GM12878 (cell line): ENCODE data around the gene PLK4. TPM values are rescaled to one million over a fixed set of nuclear protein-coding genes. Genes with fewer than 3 reads are reported as not detected.

Experiments used
- ATAC-seq: fragments of 200-7000 bp; cut with Tn5 transposase; 3 replicates; pipeline ENCODE4 v1.9.1; 2020; ENCODE audit warnings: mild to moderate bottlenecking, moderate library complexity
- BruUV-seq: library from RNA; stranded (reverse); fragments of 400-500 nt; replicated peaks from 2 replicates; lab custom pipeline; 2021; lab: Mats Ljungman, UMichigan
- CTCF ChIA-PET: fragments of 300-600 bp; sonication (Branson Sonifier 250); formaldehyde crosslinking; extraction: SDS; loops from one replicate; lab custom pipeline; 2021; ENCODE audit warnings: inconsistent platforms; lab: Yijun Ruan, JAX
- POLR2A ChIA-PET: fragments of 350-600 bp; formaldehyde crosslinking; extraction: SDS; loops from one replicate; lab custom pipeline; 2021; ENCODE audit warnings: inconsistent platforms; lab: Charles Lee
- RAD21 ChIA-PET: fragments of 300-600 bp; sonication (Branson Sonifier 250); formaldehyde crosslinking; loops from one replicate; lab custom pipeline; 2023; ENCODE audit warnings: antibody characterized with exemption; ENCODE audit not compliant: unreplicated experiment; lab: Charles Lee
- SMC1A ChIA-PET: fragments of 300-600 bp; sonication (Branson Sonifier 250); formaldehyde crosslinking; loops from one replicate; lab custom pipeline; 2023; ENCODE audit not compliant: unreplicated experiment, uncharacterized antibody; lab: Charles Lee
- DNase-seq: peaks from one replicate; pipeline ENCODE4 v3.0.0-alpha.2; 2011; ENCODE audit warnings: low read depth, low spot score
- FAIRE-seq: peaks from 3 replicates; lab custom pipeline; 2011; peaks lifted over from hg19 to GRCh38; lab: Jason Lieb, UNC
- H2AFZ ChIP-seq: 2 replicates; pipeline ENCODE4 v1.6.0; 2011; ENCODE audit warnings: low read depth, low read length, control low read depth; ENCODE audit not compliant: control insufficient read depth
- H3K27ac ChIP-seq: 2 replicates; pipeline ENCODE4 v1.5.1; 2011; ENCODE audit warnings: control low read depth; ENCODE audit not compliant: control insufficient read depth, insufficient read depth
- H3K27me3 ChIP-seq, 2 experiments: replicated peaks in 1 of 2; 2 replicates each; pipeline versions ENCODE4 v1.6.0 to v1.6.1; 2011; ENCODE audit warnings: low read length in 1 of 2; ENCODE audit not compliant: control insufficient read depth in 2 of 2, insufficient read depth in 2 of 2
- H3K36me3 ChIP-seq, 2 experiments: 2 replicates each; pipeline ENCODE4 v1.5.1; 2011; ENCODE audit warnings: low read length in 1 of 2; ENCODE audit not compliant: control insufficient read depth in 2 of 2, insufficient read depth in 2 of 2
- H3K4me1 ChIP-seq: 2 replicates; pipeline ENCODE4 v1.6.1; 2011; ENCODE audit warnings: mild to moderate bottlenecking, low read length, moderate library complexity, mixed read lengths; ENCODE audit not compliant: control insufficient read depth, insufficient read depth
- H3K4me2 ChIP-seq: 2 replicates; pipeline ENCODE4 v1.6.0; 2011; ENCODE audit warnings: control low read depth; ENCODE audit not compliant: control insufficient read depth, insufficient read depth
- H3K4me3 ChIP-seq: fragments of 200-600 bp; sonication (generic); 2 replicates; pipeline ENCODE4 v1.5.1; 2016
- H3K79me2 ChIP-seq: 2 replicates; pipeline ENCODE4 v1.6.0; 2011; ENCODE audit warnings: low read length; ENCODE audit not compliant: control insufficient read depth, insufficient read depth
- H3K9ac ChIP-seq: 2 replicates; pipeline ENCODE4 v1.8.0; 2011; ENCODE audit warnings: low read length, control low read depth, mixed read lengths; ENCODE audit not compliant: control insufficient read depth, insufficient read depth
- H3K9me3 ChIP-seq: replicated peaks from 3 replicates; pipeline ENCODE4 v1.5.1; 2011; ENCODE audit warnings: mild to moderate bottlenecking, low read length; ENCODE audit not compliant: control insufficient read depth, insufficient read depth
- H4K20me1 ChIP-seq: 2 replicates; pipeline ENCODE4 v1.6.0; 2011; ENCODE audit not compliant: control insufficient read depth, insufficient read depth
- CHD1 ChIP-seq: IDR thresholded peaks from 2 replicates; pipeline ENCODE4 v1.6.1; 2012; ENCODE audit warnings: low read depth, low read length, improper control_type of control experiment
- CREM ChIP-seq: IDR thresholded peaks from 2 replicates; pipeline ENCODE4 v1.6.1; 2014; ENCODE audit warnings: antibody characterized with exemption, low read depth
- IRF3 ChIP-seq: fragments of 450-650 bp; IDR thresholded peaks from 2 replicates; pipeline ENCODE4 v1.6.1; 2014; ENCODE audit warnings: mild to moderate bottlenecking
- NBN ChIP-seq: fragments of 450-650 bp; IDR thresholded peaks from 2 replicates; pipeline ENCODE4 v1.6.1; 2016
- RAD21 ChIP-seq: IDR thresholded peaks from 2 replicates; pipeline ENCODE4 v1.6.1; 2011; ENCODE audit warnings: mild to moderate bottlenecking, low read depth, low read length, moderate library complexity; ENCODE audit not compliant: insufficient read depth
- RCOR1 ChIP-seq: conservative IDR thresholded peaks from 2 replicates; pipeline ENCODE4 v1.6.1; 2012; ENCODE audit warnings: low read depth, low read length, improper control_type of control experiment
- SRF ChIP-seq, 2 experiments: IDR thresholded peaks; 2 replicates each; pipeline ENCODE4 v1.6.1; 2011; ENCODE audit warnings: low read depth in 2 of 2, low read length in 2 of 2, mild to moderate bottlenecking in 1 of 2, moderate library complexity in 1 of 2
- ZZZ3 ChIP-seq: IDR thresholded peaks from 2 replicates; pipeline ENCODE4 v1.6.1; 2011; ENCODE audit warnings: low read depth; ENCODE audit not compliant: control insufficient read depth, insufficient read length
- WGBS: methylation state at CpG from one replicate; pipeline ENCODE4 v1.1.6; 2016; ENCODE audit warnings: low lambda C conversion rate; ENCODE audit not compliant: insufficient replicate concordance, insufficient coverage; ENCODE audit errors: missing lambda C conversion rate; 5-methylcytosine and 5-hydroxymethylcytosine counted together
- in situ Hi-C: fragments of 300-500 bp; cut with MboI; formaldehyde crosslinking; loops from 9 replicates; pipeline ENCODE4 v1.14.3; 2018; ENCODE audit warnings: mixed read lengths
- intact Hi-C: fragments of 100-400 bp; cut with micrococcal nuclease; formaldehyde crosslinking; loops from one replicate; pipeline ENCODE4 v1.14.2; 2022; ENCODE audit not compliant: unreplicated experiment
- polyA plus RNA-seq, 11 experiments: library from polyadenylated mRNA; depleted of rRNA in 4 of 11; unstranded in 6 of 11; stranded (reverse) in 5 of 11; fragments of >200 nt; fragmentation: Nextera tagmentation in 4 of 11; fragmentation: Illumina TruSeq in 1 of 11; extraction: Ambion mirVana in 4 of 11; extraction: Trizol in 1 of 11; gene quantifications; 1 replicate in 1 of 11; 2 replicates in 10 of 11; pipeline versions ENCODE4 v1.2.1 to v1.2.3, GENCODE V29; 2011 to 2016; ENCODE audit warnings: inconsistent platforms in 2 of 11, missing spikeins in 2 of 11, low read depth in 1 of 11
- total RNA-seq, 4 experiments: library from RNA; depleted of rRNA in 3 of 4; stranded (reverse); fragments of >200 nt in 3 of 4; fragmentation: Illumina TruSeq in 1 of 4; extraction: Trizol in 1 of 4; gene quantifications; 2 replicates each; pipeline versions ENCODE4 v1.2.1 to v1.2.3, GENCODE V29; 2013 to 2021
- TF ChIP-seq, protein P1 (sequence below): fragments of 450-650 bp; IDR thresholded peaks from 2 replicates; pipeline ENCODE4 v1.6.1; 2017; ENCODE audit warnings: antibody characterized with exemption, mild to moderate bottlenecking, moderate library complexity
- TF ChIP-seq, protein P2 (sequence below): fragments of 150-350 bp; IDR thresholded peaks from 2 replicates; pipeline ENCODE4 v1.6.1; 2014; ENCODE audit warnings: mild to moderate bottlenecking, low read depth, low read length

The PLK4 gene
- total and polyA plus RNA-seq, 10 of the 15 experiments (the other 5 are each of a cell fraction or from before 2014, with no cell fraction given), result 16.6 to 55.3 (median 45.8) TPM

DNA sequence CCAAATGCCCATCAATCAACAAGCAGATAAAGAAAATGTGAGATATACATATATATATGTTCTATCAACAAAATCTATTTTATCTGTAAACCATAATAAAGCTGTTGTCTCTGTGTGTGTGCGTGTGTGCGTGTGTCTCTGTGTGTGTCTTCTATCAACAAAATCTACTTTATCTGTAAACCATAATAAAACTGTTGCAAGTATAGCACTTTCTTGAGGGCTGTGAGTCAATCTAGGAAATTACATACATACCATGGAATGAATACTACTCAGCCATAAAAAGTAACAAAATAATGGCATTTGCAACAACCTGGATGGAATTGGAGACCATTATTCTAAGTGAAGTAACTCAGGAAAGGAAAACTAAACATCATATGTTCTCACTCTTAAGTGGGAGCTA lies 12.5 kb upstream of the PLK4 start:
- Histone ChIP-seq H3K9me3 (no peaks in the 10 kb centered on the region; the same call in 2 of the 3 replicates), H4K20me1 (no peaks in the 10 kb centered on the region), H3K4me3 (no peak overlapping the region), H3K9ac (no peak overlapping the region), H3K4me1 (no peaks in the 10 kb centered on the region), H3K4me2 (no peak overlapping the region), H3K79me2 (no peaks in the 10 kb centered on the region), H3K27me3 (no peaks in the 10 kb centered on the region), H3K36me3 (no peaks in the 10 kb centered on the region)
- RAD21 ChIA-PET, result no interaction called here
- BruUV-seq, result no TSS peak
- CTCF ChIA-PET, result no interaction called here
- in situ Hi-C loops, result no loop called here
- POLR2A ChIA-PET, result no interaction called here
- 97% methylated on average over 2 of the region's 2 CpGs for WGBS
- DNase-seq (no peak), FAIRE-seq (no peak)
- SMC1A ChIA-PET, result no interaction called here
- intact Hi-C loops, result no loop called here
- TF ChIP-seq NBN (no peak), RAD21 (no peak), IRF3 (no peak), CHD1 (no peak), SRF (IDR thresholded peaks at IDR 0.05; ENCODE audit: low read depth in 2 of 2, low read length in 2 of 2) (no peak), RCOR1 (no peak), CREM (no peak), ZZZ3 (no peak)
- TF ChIP-seq, protein P1, sequence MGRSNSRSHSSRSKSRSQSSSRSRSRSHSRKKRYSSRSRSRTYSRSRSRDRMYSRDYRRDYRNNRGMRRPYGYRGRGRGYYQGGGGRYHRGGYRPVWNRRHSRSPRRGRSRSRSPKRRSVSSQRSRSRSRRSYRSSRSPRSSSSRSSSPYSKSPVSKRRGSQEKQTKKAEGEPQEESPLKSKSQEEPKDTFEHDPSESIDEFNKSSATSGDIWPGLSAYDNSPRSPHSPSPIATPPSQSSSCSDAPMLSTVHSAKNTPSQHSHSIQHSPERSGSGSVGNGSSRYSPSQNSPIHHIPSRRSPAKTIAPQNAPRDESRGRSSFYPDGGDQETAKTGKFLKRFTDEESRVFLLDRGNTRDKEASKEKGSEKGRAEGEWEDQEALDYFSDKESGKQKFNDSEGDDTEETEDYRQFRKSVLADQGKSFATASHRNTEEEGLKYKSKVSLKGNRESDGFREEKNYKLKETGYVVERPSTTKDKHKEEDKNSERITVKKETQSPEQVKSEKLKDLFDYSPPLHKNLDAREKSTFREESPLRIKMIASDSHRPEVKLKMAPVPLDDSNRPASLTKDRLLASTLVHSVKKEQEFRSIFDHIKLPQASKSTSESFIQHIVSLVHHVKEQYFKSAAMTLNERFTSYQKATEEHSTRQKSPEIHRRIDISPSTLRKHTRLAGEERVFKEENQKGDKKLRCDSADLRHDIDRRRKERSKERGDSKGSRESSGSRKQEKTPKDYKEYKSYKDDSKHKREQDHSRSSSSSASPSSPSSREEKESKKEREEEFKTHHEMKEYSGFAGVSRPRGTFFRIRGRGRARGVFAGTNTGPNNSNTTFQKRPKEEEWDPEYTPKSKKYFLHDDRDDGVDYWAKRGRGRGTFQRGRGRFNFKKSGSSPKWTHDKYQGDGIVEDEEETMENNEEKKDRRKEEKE, result no peak
- TF ChIP-seq, protein P2, sequence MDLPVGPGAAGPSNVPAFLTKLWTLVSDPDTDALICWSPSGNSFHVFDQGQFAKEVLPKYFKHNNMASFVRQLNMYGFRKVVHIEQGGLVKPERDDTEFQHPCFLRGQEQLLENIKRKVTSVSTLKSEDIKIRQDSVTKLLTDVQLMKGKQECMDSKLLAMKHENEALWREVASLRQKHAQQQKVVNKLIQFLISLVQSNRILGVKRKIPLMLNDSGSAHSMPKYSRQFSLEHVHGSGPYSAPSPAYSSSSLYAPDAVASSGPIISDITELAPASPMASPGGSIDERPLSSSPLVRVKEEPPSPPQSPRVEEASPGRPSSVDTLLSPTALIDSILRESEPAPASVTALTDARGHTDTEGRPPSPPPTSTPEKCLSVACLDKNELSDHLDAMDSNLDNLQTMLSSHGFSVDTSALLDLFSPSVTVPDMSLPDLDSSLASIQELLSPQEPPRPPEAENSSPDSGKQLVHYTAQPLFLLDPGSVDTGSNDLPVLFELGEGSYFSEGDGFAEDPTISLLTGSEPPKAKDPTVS, result no peak
- TF ChIP-seq, all 136 proteins: peak for 0
- no peak overlapping the region for H3K27ac ChIP-seq
- no peak overlapping the region for H2AFZ ChIP-seq
- ATAC-seq, result no peak
